Mammary epithelial cell (primary cell): ENCODE results near the gene NEK7.

Source experiments
- CTCF ChIP-seq, 2 donors: IDR thresholded peaks in 1 of 2; conservative IDR thresholded peaks in 1 of 2; 2 replicates each; pipeline ENCODE4 v1.5.1; 2011 to 2012; ENCODE audit warnings: inconsistent platforms in 2 of 2, low read length in 2 of 2, mild to moderate bottlenecking in 2 of 2, control low read depth in 1 of 2, low read depth in 1 of 2; ENCODE audit not compliant: insufficient read depth in 1 of 2; ENCODE audit errors: extremely low read depth in 1 of 2
- EZH2 ChIP-seq: IDR thresholded peaks from 2 replicates; pipeline ENCODE4 v1.6.1; 2012; ENCODE audit warnings: low read length, inconsistent platforms, borderline replicate concordance

GRCh38 chr1:198134252-198134651 is 22.5 kb upstream of the NEK7 start:
- TF ChIP-seq EZH2 (no peak), CTCF (conservative IDR thresholded peaks at IDR 0.05 in 1 of 2, IDR thresholded peaks at IDR 0.05 in 1 of 2; ENCODE audit: extremely low read depth in 1 of 2, insufficient read depth in 1 of 2, low read depth in 1 of 2, low read length in 2 of 2) (no peak)
